Gastrocnemius medialis (tissue), 4 donors: ENCODE measurements around the gene PDE4D.

Experiments
- CTCF ChIP-seq, 5 experiments: fragments of 450-650 bp in 3 of 5; fragments of 200-600 bp in 2 of 5; sonication (generic) in 2 of 5; IDR thresholded peaks in 4 of 5; conservative IDR thresholded peaks in 1 of 5; 1 replicate in 4 of 5; 2 replicates in 1 of 5; pipeline ENCODE4 v1.5.1; 2016 to 2019; ENCODE audit warnings: antibody characterized with exemption in 5 of 5, mild to moderate bottlenecking in 3 of 5, moderate library complexity in 3 of 5
- POLR2A ChIP-seq, 2 donors: fragments of 450-650 bp; IDR thresholded peaks; one replicate each; pipeline ENCODE4 v1.6.1; 2017; ENCODE audit warnings: antibody characterized with exemption in 2 of 2, mild to moderate bottlenecking in 2 of 2, moderate library complexity in 2 of 2

- no peak for TF ChIP-seq CTCF (IDR thresholded peaks at IDR 0.05 in 4 of 5, conservative IDR thresholded peaks at IDR 0.05 in 1 of 5)
- TF ChIP-seq POLR2A (IDR thresholded peaks at IDR 0.05) = no peak
These were observed 643.8 kb downstream of the PDE4D start for GRCh38 chr5:59249726-59250125.
